HL-60/S4 treated with retinoic acid at 250 ng/mL for 4 days and 3 days (cell line): Measurements from ENCODE around the gene CEP192.
"Not testable (repeated sequence)": the region's sequence is repeated elsewhere in the genome, so short reads cannot be mapped to it uniquely, and the experiment has no call there.

Experiments used
- in situ Hi-C: fragments of 300-500 bp; cut with MboI; formaldehyde crosslinking; loops from 2 replicates; pipeline ENCODE4 v1.7.0; 2022; ENCODE audit warnings: low sequenced_read_pairs

CEP192 gene

GRCh38 chr18:12990967-12991820 lies at the start of gene CEP192:
Gene CEP192 (plus strand): TSS chr18:12991362. CDS start chr18:12999425, 8,063 bp downstream.
- in situ Hi-C loops, result no loop called here

DNA sequence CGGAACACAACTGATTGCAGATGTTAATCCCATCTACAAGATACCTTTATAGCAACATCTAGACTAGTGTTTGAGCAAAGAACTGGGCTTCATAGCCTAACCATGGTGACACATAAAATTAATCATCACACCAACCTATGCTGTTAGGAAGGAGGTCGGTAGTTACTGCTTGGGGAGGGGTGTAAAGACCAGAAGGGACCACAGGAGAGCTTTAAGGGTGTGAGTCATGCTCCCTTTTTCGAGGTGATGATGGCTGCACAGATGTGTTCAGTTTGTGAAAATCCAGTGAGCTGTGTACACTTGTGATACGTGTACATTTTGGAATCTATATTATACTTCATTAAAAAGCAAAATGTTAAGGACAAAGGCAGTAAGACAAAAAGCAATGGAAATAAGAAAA lies 47.9 kb upstream of the CEP192 start:
- in situ Hi-C loops, result loop anchor here (25.0 kb wide), 1 partner anchor 556 kb away; the partner anchor contains the start of gene AFG3L2

GRCh38 chr18:12944709-12945108 lies 46.5 kb upstream of the CEP192 start:
- in situ Hi-C loops, result loop anchor here (25.0 kb wide), 1 partner anchor 557 kb away; the partner anchor contains the start of gene AFG3L2

- in situ Hi-C loops, result loop anchor here (25.0 kb wide), 1 partner anchor 559 kb away; the partner anchor contains the start of gene AFG3L2
Measured at GRCh38 chr18:12946549-12947284, 44.4 kb upstream of the CEP192 start.

GRCh38 chr18:12947285-12948049 lies 43.7 kb upstream of the CEP192 start, which contains the start of gene SEH1L:
Gene SEH1L (plus strand): TSS chr18:12948011. CDS start chr18:12948122, 111 bp downstream.
- in situ Hi-C loops, result loop anchor here (25.0 kb wide), 1 partner anchor 560 kb away; the partner anchor contains the start of gene AFG3L2

DNA sequence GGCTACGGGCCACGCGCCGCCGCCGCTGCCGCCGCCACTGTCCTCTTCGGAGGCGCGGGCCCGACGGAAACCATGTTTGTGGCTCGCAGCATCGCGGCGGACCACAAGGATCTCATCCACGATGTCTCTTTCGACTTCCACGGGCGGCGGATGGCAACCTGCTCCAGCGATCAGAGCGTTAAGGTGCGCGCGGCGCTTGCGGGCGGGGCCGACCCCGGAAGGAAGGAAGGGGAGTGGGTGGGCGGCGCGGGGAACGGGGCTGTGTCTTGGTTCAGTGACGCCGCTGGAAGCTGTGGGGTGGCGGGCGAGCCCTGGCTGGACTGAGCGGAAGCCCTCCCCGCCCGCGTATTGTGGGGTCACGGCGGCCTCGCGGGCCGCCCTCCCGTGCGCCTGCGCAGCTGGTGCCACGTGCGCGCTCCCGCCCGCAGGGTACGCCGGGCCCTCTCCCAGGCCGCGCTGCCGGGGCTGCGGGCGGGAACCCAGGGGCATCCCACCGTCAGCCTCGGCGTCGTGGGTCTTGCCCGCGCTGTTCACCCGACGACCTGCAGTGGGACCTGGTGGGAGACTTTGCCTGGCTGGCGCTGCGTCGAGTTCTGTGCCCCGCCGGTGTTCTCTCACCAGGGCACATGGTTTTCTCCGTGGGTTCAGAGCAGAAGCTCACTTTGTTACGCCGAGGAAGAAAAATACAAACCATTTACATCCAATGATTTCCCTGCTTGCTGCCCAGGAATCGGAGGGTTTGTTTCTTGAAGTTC lies 42.9 kb upstream of the CEP192 start:
- in situ Hi-C loops, result loop anchor here (25.0 kb wide), 1 partner anchor 561 kb away; the partner anchor contains the start of gene AFG3L2

- in situ Hi-C loops, result no loop called here
Measured at GRCh38 chr18:12958478-12958877, 32.7 kb upstream of the CEP192 start.

- in situ Hi-C loops, result no loop called here
Measured at GRCh38 chr18:12960395-12960794, 30.8 kb upstream of the CEP192 start.

DNA sequence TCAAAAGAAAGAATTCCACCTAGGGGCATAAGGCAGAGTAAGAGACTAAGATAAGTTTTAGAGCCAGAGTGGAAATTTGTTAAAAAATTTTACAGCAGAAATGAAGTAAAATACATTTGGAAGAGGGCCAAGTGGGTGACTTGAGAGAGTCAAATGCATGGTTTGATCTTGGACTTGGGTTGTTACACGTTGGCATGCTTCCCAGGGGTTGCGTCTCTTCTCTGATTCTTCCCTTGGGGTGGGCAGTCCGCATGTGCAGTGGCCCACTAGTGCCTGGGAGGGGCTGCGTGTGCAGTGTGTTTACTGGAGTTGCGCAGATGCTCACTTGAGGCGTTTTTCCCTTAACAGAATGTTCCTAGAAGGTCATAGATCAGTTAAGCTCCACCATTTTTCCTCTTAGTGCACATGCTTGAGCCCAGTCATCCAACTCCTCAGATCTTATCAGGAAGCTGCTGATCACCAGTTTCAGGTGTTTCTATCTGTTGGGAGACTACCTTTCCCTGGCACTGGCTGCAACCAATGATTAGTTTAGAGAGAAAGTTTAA lies 30.2 kb upstream of the CEP192 start:
- in situ Hi-C loops, result no loop called here

DNA sequence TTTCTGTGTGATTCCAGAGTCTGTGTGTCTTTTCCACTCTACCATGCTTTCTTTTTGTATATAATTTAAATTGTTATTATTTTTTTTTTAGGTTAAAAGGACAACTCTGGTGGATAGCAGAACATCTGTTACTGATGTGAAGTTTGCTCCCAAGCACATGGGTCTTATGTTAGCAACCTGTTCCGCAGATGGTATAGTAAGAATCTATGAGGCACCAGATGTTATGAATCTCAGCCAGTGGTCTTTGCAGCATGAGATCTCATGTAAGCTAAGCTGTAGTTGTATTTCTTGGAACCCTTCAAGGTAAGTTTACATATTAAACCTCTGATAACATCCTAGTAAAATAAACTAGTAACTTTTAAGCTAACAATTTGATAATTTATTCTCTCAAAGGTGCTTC lies 28.1 kb upstream of the CEP192 start:
- in situ Hi-C loops, result no loop called here

GRCh38 chr18:12968115-12968514 lies 23.0 kb upstream of the CEP192 start:
- in situ Hi-C loops, result no loop called here

DNA sequence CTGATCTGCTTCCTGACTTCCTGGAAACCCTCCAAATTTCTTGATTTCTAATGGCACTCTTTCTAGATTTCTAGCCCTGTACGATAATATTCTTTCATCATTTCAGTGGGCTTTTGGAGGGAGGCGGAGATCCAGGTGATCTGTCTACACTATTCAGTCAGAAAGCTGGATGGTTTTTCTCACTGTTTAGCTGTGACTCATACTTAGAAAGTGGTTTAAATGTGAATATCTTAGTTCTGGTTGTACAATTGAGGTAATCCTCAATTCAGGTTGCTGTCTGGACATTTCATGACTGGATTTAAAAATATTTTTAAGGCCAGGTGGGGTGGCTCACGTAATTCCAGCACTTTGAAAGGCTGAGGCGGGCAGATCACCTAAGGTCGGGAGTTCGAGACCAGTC lies 22.5 kb upstream of the CEP192 start:
- in situ Hi-C loops, result no loop called here

GRCh38 chr18:12973562-12974213 lies 17.5 kb upstream of the CEP192 start:
- in situ Hi-C loops, result no loop called here

DNA sequence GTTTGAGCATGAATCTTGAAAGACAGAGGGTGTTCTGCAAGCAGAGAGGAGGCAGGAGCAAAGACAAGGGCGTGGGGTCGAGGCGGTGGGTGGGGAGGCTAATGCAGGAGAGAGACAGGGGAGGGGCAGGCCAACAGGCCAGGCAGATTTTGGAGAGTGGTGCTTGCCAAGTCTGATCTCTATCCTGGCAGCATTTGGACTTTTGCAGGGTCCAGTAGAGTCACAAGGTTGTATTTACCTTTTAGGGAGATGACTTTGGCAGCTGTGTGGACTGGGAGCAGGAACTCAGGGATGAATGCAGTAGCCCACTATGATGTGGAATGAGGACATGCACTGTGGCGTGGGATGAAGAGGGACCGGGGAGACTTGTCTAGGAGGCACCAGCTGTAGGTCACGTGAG lies 15.7 kb upstream of the CEP192 start:
- in situ Hi-C loops, result no loop called here

GRCh38 chr18:12976305-12976704 lies 14.9 kb upstream of the CEP192 start:
- in situ Hi-C loops, result no loop called here

GRCh38 chr18:12980065-12980464 lies 11.1 kb upstream of the CEP192 start:
- in situ Hi-C loops, result not testable (repeated sequence)

- in situ Hi-C loops, result no loop called here
Measured at GRCh38 chr18:12989397-12990122, 1.6 kb upstream of the CEP192 start.

- in situ Hi-C loops, result no loop called here
Measured at GRCh38 chr18:12990123-12990475, 1.1 kb upstream of the CEP192 start.

- in situ Hi-C loops, result no loop called here
Measured at GRCh38 chr18:12990641-12990966, 558 bp upstream of the CEP192 start.
